OCI-LY3 (cell line): ENCODE results near the gene RNPEP.
A peak's percentile ranks its signal among the peaks of the same experiment; 100 is the strongest.

Source experiments
- CTCF ChIP-seq: fragments of 200-600, 300-600 bp; sonication (generic); IDR thresholded peaks from 2 replicates; pipeline ENCODE4 v1.5.1; 2014; ENCODE audit warnings: antibody characterized with exemption, low read length, low read depth
- EZH2phosphoT487 ChIP-seq: fragments of 200-600 bp; shearing (Covaris generic); IDR thresholded peaks from 2 replicates; pipeline ENCODE4 v1.6.1; 2018; ENCODE audit warnings: antibody characterized with exemption, mixed run types, low read depth

- TF ChIP-seq CTCF (peak; percentile 87), EZH2phosphoT487 (no peak)
Measured at GRCh38 chr1:201999625-202000238, 17.3 kb downstream of the RNPEP start.
